ENCODE data around the gene TANC1.
A peak's percentile ranks its signal among the peaks of the same experiment; 100 is the strongest.

The TANC1 gene

GRCh38 chr2:158943973-158944372 is 24.5 kb upstream of the TANC1 start:
- no peak overlapping the region for H3K4me3 Mint-ChIP-seq
- DNase-seq (no peak), ATAC-seq (replicated peaks) (no peak)
- no peak overlapping the region for H3K27ac Mint-ChIP-seq
- peaks cover 0 to 3% of the 10 kb centered on the region in 2 donors for H3K9me3 Mint-ChIP-seq
- peaks cover 0 to 6% of the 10 kb centered on the region in 2 donors for H3K4me1 Mint-ChIP-seq
- no peaks in the 10 kb centered on the region for H3K27me3 Mint-ChIP-seq
- no peaks in the 10 kb centered on the region for H3K36me3 Mint-ChIP-seq

DNA sequence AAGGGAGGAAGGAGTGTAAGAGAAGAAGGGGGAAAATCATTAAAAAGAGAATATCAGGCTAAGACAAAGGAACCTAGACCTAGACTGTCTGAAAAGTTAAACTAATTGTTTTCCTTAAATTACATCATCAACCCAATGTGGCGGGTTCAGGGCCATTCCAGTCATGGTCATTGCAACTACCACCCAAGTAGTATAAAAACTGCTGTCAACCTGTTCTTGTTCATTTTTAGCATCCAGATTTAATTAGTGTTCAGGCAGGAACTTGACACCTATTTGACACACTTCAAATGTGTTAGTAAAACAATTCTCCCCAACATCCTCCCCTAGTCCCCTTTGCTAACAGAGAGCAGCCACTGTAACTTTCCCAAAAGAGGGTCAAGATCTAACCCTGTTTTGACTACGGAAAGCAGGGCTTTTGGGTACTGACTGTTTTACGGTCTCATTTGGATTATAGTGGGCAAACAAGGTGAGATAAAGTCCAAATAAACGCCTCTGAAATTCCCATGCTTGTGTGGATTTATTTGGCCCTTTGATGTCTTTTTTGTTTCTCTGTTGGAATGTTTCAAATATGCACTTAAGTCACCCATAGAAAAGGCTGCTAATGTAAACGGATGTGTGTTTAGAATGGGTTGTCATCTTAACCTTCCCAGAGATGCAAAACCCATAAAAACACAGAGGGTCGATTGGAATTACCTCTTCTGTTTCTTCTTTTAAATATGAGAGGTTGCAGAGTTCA is 19.3 kb upstream of the TANC1 start:
- Mint-ChIP-seq H3K4me3 (no peak overlapping the region), H3K27me3 (peaks cover 4 to 6% of the 10 kb centered on the region in 2 donors), H3K36me3 (no peaks in the 10 kb centered on the region), H3K4me1 (peaks cover 5 to 14% of the 10 kb centered on the region in 2 donors), H3K9me3 (peaks cover 0 to 3% of the 10 kb centered on the region in 2 donors), H3K27ac (no peak overlapping the region)
- DNase-seq (no peak), ATAC-seq (replicated peaks) (no peak)

- Mint-ChIP-seq H3K27me3 (peaks cover 19 to 35% of the 10 kb centered on the region in 2 donors), H3K4me3 (no peak overlapping the region), H3K9me3 (no peaks in the 10 kb centered on the region), H3K4me1 (peaks cover 5 to 13% of the 10 kb centered on the region in 2 donors), H3K27ac (no peak overlapping the region), H3K36me3 (peaks cover 0 to 3% of the 10 kb centered on the region in 2 donors)
- ATAC-seq (replicated peaks), result peak; percentile 16 to 33
- no peak for DNase-seq
These were observed 15.0 kb upstream of the TANC1 start for GRCh38 chr2:158953454-158953853.

DNA sequence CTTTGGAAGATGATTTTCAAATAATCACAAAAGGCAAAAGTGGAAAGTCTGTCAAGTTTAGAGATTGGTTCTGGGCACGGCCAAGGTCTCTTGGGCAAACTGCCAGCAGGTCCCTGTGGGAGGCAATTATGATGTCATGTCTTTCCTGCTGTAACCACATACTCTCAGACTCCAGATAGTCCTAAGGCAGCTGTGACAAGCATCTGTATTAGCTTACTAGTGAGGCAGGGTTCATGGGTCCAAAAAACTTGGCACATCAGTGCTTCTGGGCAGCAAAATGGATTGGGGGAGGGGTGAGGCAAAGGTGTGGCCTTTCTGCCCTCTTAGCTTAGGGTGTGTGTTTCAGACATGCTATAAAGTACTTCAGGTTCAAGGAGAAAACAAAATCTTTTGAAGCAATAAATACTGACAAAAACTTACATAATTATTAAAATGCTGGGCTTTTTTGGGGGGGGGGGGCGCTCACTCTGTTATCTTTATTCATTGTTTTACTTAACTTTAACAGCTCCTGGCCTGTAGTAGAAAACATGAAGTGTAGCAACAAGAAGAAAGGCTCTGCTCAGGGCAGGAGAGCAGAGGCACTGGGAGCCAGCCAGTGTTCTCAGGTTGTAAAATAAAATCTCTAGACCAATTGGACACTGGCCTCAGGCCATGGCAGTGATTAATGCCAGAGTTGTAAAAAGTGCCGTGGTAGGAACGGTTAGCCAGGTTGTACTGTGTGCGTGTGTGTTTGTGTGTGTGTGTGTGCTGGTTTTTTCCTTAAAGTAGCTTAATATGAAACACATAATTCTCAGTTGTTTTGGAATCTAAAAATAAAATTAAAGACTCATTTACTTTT is 14.3 kb upstream of the TANC1 start:
- peak; percentile 82 to 94 for ATAC-seq (replicated peaks)
- Mint-ChIP-seq H3K27me3 (peaks cover 21 to 40% of the 10 kb centered on the region in 2 donors), H3K27ac (peak overlapping the region; percentile 73), H3K4me1 (peaks cover 5 to 13% of the 10 kb centered on the region in 2 donors), H3K9me3 (no peaks in the 10 kb centered on the region), H3K4me3 (no peak overlapping the region), H3K36me3 (peaks cover 0 to 3% of the 10 kb centered on the region in 2 donors)
- peak; percentile 38 for DNase-seq

DNA sequence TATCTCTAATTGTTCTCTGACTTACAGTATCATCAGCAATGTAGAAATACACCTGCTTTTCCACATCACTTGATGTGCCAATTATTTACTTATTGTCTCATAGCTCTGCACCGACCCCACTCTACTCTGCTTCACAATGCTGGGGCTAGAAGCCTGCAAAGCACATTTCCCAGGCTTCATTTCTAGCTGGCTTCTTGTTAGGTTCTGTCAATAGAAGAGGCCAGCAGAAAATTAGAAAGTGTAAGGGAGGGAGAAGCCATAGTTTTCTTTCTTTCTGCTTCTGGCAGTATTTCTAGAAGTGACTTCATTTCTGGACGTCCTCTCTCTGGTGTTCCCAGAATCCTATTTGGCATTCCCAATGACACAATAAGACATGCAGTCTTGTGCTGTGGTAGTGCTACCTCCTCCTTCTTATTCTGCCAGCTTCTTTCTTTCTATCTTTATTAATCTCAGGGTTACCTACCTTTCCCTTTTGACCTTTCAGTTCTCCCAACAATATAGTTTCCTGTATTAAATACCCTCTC is 12.5 kb upstream of the TANC1 start:
- DNase-seq (no peak), ATAC-seq (replicated peaks) (no peak)
- peaks cover 21 to 46% of the 10 kb centered on the region in 2 donors for H3K27me3 Mint-ChIP-seq
- H3K4me1 Mint-ChIP-seq, result peaks cover 5 to 13% of the 10 kb centered on the region in 2 donors
- H3K27ac Mint-ChIP-seq, result no peak overlapping the region
- no peak overlapping the region for H3K4me3 Mint-ChIP-seq
- H3K9me3 Mint-ChIP-seq, result no peaks in the 10 kb centered on the region
- H3K36me3 Mint-ChIP-seq, result peaks cover 0 to 3% of the 10 kb centered on the region in 2 donors

DNA sequence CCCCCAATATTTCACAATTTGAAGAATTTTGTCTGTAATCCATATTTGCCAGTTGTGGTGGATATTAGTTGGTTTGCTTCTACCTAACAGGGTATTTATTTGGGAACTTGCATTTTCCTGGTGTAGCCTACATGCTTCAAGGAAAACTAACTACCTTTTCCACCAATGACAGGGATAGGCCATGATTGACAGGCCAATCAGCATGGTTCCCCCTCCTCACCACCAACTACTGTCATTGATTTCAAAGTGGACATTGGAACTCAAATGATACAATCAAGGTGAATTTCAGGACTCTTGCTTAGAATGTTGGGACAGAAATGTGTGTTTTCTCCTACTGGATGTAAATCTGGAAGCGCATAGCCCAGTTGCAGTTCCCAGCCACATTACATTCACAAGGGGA is 10.1 kb upstream of the TANC1 start:
- no peak for ATAC-seq (replicated peaks)
- H3K9me3 Mint-ChIP-seq, result no peaks in the 10 kb centered on the region
- DNase-seq, result no peak
- H3K4me1 Mint-ChIP-seq, result peaks cover 5 to 12% of the 10 kb centered on the region in 2 donors
- H3K27ac Mint-ChIP-seq, result no peak overlapping the region
- peaks cover 0 to 3% of the 10 kb centered on the region in 2 donors for H3K36me3 Mint-ChIP-seq
- H3K4me3 Mint-ChIP-seq, result no peak overlapping the region
- peaks cover 25 to 57% of the 10 kb centered on the region in 2 donors for H3K27me3 Mint-ChIP-seq

DNA sequence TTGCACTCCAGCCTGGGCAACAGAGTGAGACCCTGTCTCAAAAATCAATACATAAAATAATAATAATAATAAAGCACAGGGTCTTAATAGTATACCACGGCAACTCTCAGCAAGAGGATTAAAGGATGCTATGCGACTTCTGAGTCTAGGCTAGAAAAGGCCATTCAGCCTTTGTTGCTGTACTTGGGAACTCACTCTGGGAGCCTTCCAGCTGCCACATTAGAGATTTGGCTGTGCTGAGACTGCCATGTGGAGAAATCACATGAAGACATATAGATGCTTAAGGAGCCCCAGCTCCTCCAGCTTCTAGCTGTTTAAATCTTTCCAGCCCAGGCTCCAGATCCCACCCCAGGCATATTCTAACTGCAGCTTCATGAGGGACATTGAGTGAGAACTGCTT is 8.2 kb upstream of the TANC1 start:
- Mint-ChIP-seq H3K9me3 (no peaks in the 10 kb centered on the region), H3K27me3 (peaks cover 21 to 55% of the 10 kb centered on the region in 2 donors), H3K4me1 (no peaks in the 10 kb centered on the region), H3K27ac (no peak overlapping the region), H3K36me3 (peaks cover 0 to 3% of the 10 kb centered on the region in 2 donors), H3K4me3 (no peak overlapping the region)
- no peak for ATAC-seq (replicated peaks)
- no peak for DNase-seq

- no peak for ATAC-seq (replicated peaks)
- Mint-ChIP-seq H3K27ac (no peak overlapping the region), H3K36me3 (peaks cover 0 to 3% of the 10 kb centered on the region in 2 donors), H3K27me3 (peaks cover 26 to 49% of the 10 kb centered on the region in 2 donors), H3K4me3 (no peak overlapping the region), H3K4me1 (no peaks in the 10 kb centered on the region), H3K9me3 (no peaks in the 10 kb centered on the region)
- no peak for DNase-seq
These were observed 6.4 kb upstream of the TANC1 start for GRCh38 chr2:158962074-158962473.

- peaks cover 0 to 6% of the 10 kb centered on the region in 2 donors for H3K4me1 Mint-ChIP-seq
- H3K27me3 Mint-ChIP-seq, result peaks cover 23 to 51% of the 10 kb centered on the region in 2 donors
- H3K9me3 Mint-ChIP-seq, result no peaks in the 10 kb centered on the region
- ATAC-seq (replicated peaks) (no peak), DNase-seq (no peak)
- H3K36me3 Mint-ChIP-seq, result no peaks in the 10 kb centered on the region
- H3K4me3 Mint-ChIP-seq, result no peak overlapping the region
- no peak overlapping the region for H3K27ac Mint-ChIP-seq
These were observed 5.4 kb upstream of the TANC1 start for GRCh38 chr2:158963071-158963470.

- Mint-ChIP-seq H3K36me3 (no peaks in the 10 kb centered on the region), H3K4me1 (peaks cover 10 to 18% of the 10 kb centered on the region in 2 donors), H3K27me3 (peaks cover 28 to 50% of the 10 kb centered on the region in 2 donors), H3K9me3 (no peaks in the 10 kb centered on the region), H3K4me3 (no peak overlapping the region), H3K27ac (no peak overlapping the region)
- DNase-seq (no peak), ATAC-seq (replicated peaks) (no peak)
These were observed 3.3 kb upstream of the TANC1 start for GRCh38 chr2:158965107-158965506.

GRCh38 chr2:158965641-158966040 is 2.8 kb upstream of the TANC1 start:
- Mint-ChIP-seq H3K4me3 (no peak overlapping the region), H3K4me1 (peaks cover 11 to 23% of the 10 kb centered on the region in 2 donors), H3K36me3 (no peaks in the 10 kb centered on the region), H3K27me3 (peaks cover 34 to 56% of the 10 kb centered on the region in 2 donors), H3K27ac (no peak overlapping the region), H3K9me3 (no peaks in the 10 kb centered on the region)
- DNase-seq (no peak), ATAC-seq (replicated peaks) (no peak)

DNA sequence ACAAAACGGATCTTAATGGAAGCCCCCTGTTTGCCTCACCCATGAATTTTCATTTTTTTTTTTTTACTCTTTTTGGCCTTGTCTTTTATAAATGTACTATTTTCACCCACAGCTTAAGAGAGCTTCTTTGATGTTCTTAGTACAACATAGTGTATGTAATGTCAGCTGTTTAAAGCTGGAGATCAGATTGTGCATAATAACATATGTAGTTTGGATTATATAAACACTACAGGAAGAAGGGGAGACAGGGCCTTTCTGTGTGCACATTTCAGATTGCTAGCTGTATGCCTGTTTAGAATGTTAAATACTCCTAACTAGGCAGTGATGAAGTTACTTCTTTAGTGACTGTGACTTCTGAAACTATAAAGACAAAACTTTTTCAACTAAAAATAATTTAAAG is 2.1 kb upstream of the TANC1 start:
- ATAC-seq (replicated peaks) (no peak), DNase-seq (no peak)
- H3K9me3 Mint-ChIP-seq, result no peaks in the 10 kb centered on the region
- H3K4me1 Mint-ChIP-seq, result peaks cover 11 to 23% of the 10 kb centered on the region in 2 donors
- H3K4me3 Mint-ChIP-seq, result no peak overlapping the region
- no peaks in the 10 kb centered on the region for H3K36me3 Mint-ChIP-seq
- H3K27ac Mint-ChIP-seq, result no peak overlapping the region
- H3K27me3 Mint-ChIP-seq, result peaks cover 34 to 58% of the 10 kb centered on the region in 2 donors

GRCh38 chr2:158967114-158967730 is 1.2 kb upstream of the TANC1 start:
- Mint-ChIP-seq H3K27ac (no peak overlapping the region), H3K36me3 (no peaks in the 10 kb centered on the region), H3K9me3 (no peaks in the 10 kb centered on the region), H3K4me3 (peak overlapping the region in 1 of 2 donors; percentile 83), H3K4me1 (peaks cover 11 to 23% of the 10 kb centered on the region in 2 donors), H3K27me3 (peaks cover 35 to 66% of the 10 kb centered on the region in 2 donors)
- no peak for ATAC-seq (replicated peaks)
- no peak for DNase-seq

DNA sequence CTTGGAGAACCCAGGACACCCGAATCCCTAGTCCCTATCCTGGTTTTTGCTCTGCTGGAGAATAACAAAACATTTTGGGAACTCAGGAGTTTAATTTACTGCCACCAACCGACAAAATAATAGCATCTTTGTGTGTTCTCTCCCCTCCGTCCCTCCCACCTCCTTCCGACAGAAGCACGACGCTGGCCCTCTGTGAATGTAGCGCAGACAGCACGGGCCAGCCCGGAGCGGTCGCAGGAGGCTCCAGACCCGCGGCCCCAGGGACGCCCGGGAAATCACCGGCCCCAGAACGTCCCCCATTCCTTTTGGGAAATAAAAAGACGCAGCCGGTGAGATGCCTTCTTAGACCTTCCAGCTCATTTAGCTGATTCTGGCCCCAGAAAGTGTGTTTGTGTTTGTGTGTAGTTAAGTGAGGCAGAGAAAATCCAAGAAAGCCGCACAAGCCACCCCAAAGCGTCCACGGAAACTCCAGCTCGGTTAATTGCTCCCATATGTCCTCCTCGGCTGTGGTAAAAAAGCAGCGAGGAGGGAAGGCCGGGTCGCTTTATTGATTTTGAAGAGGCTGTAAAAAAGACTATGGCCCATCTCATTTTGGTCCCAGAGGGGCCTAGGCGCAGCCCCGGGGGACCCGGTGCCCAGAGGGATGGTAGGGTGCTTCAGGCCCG is 577 bp upstream of the TANC1 start:
- peak overlapping the region; percentile 83 for H3K4me3 Mint-ChIP-seq
- H3K36me3 Mint-ChIP-seq, result no peaks in the 10 kb centered on the region
- peak; percentile 41 to 43 for ATAC-seq (replicated peaks)
- H3K27me3 Mint-ChIP-seq, result peaks cover 41 to 67% of the 10 kb centered on the region in 2 donors
- H3K27ac Mint-ChIP-seq, result no peak overlapping the region
- H3K4me1 Mint-ChIP-seq, result peaks cover 11 to 23% of the 10 kb centered on the region in 2 donors
- peak; percentile 16 for DNase-seq
- H3K9me3 Mint-ChIP-seq, result no peaks in the 10 kb centered on the region

Measured in stimulated activated naive B cell treated with anti-CD40 and anti-IgM and Interleukin-4, amounts not matched to agents 10 μg/mL and 1 μg/mL and 100 μg/mL, for 72 hours (primary cell).